GM20431 (cell line): Measurements from ENCODE around the gene CREB3L2.

ENCODE experiments used
- in situ Hi-C: fragments of 300-500 bp; cut with MseI, MboI; formaldehyde crosslinking; loops from one replicate; pipeline ENCODE4 v1.15.0; 2020; ENCODE audit warnings: low sequenced_read_pairs; ENCODE audit not compliant: unreplicated experiment

The CREB3L2 gene

DNA sequence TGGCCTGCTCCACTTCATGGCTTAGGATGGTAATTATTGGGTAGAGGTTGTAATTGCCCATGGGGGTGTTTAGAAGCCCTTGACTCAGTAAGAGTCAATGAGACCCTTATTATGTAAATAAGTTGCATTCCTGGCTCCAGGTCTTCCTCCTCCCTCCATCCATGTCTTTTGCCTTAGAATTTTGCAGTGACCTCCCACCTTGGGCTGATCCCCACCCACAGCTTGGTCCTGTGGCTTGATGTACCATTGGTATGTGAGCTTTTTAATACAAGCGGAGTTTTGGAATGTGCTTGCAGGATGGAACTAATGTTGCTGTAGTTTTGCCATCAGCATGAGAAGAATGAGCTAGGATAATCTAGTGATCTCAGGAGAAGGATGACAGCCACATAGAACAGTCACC, 81.9 kb downstream of the CREB3L2 start:
- in situ Hi-C loops, result no loop called here

DNA sequence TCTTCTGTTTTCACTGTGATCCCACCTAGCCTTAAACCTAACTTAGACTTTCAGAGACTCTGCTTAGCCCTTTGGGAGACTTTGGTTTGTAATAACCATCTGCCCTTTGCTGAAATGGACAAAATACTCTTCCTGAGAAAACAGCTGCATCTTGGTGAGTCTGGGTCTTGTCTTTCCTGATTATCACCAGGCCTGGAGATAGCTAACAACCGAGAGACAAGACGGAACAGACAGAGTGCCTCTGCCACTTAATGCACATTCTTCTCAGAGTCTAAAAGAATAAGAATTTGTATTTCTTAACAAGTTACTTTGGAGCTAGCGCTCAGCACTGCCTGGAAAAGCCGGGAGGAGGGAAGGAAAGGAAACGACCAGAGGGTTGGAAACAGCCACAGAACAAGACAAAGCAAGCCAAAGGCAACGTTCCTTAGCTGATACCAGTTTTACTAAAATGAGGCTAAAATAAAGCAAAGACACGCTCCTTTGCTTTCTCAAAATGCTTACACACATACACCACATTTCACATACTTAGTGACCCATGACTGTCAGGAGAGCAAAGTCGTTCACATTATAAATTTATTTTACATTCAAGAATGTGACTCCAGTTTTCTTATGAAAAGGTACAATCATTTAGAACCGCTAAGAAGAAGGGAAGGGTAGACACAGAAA, 84.8 kb downstream of the CREB3L2 start:
- in situ Hi-C loops, result no loop called here

DNA sequence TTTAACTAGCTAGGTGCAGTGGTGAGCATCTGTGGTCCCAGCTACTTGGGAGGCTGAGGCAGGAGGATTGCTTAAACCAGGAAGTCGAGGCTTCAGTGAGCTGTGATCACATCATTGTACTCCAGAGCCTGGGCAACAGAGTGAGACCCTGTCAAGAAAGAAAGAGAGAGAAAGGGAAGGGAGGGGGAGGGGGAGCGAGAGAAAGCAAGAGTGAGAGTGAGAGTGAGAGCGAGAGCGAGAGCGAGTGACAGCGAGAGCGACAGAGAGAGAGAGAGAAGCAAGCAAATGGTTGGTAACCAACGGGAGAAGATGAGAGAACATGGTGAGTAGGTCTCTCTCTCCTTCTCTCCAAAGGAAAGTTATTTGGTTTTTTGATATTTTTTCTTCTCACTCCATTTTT, 85.3 kb downstream of the CREB3L2 start:
- in situ Hi-C loops, result no loop called here

DNA sequence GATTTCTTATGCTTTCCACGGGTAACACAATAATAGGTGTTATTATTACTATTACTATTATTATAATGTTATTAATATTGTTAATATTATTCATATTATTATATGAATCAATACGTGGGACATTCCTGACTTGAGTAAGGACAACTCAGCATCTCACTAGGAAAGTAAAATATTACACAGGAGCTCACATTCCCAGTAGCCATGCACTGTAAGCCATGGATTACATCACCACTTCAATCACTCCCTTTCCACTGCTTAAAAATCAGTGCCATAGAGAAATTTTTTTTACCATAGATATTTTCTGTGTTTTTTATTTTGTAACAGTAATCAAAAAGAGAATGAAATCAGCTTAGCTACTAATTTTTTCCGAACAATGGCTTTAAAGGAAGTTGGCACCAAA, 86.6 kb downstream of the CREB3L2 start:
- in situ Hi-C loops, result no loop called here

DNA sequence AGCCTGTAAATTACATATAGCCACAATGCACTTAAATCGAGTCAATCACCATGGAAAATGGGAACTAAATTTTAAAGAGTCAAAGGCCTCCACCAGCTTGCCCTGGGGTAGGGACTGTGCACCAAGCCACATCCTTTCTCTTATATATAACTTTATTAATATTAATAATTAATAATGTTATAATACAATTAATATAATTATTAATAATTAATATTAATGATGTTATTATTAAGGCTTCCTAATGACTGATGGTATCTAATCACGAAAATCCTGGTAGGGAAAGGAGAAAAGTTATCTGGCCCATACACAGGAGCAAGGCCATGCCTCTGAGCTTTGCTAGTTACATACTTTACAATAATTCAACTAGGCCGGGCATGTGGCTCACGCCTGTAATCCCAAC, 87.9 kb downstream of the CREB3L2 start:
- in situ Hi-C loops, result no loop called here

DNA sequence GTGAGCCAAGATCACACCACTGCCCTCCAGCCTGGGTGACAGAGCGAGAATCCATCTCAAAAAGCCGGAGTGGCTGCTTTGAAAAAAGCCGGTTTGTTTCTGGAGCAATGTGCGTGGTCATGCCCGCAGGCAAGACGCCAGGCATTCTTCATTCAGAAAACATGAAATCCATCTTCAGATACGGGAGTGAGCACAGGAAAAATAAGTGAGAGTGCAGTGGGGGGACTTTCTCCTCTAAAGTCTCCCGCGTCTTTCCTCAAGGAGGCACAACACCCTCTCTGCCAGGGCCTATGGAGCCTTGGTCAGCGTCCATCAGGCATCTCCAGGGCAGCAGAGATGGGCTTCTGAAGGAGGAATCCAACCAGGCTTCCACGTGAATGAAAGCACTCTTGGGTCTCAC, 92.8 kb downstream of the CREB3L2 start:
- in situ Hi-C loops, result loop anchor here (5.0 kb wide), 1 partner anchor 98 kb away; no protein-coding TSS in a partner anchor

DNA sequence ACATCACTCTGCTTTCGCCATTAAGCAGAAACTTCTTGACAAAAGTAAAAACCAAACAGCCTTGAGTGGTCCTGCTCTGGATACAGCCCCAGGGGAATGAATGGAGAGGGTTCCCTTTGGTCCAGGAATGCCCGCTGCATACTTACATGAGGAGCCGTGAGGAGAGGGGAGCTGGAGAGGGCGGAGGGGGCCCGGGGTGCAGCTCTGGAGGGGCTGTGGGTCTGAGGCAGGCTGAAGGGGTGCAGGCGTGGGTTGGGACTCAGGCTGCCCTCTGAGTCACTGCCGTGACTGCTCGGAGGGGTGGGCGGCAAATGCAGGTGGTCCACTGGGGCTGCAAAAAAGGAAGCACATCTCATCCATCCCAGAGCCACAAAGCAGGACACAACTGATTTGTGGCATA, 93.8 kb downstream of the CREB3L2 start:
- in situ Hi-C loops, result loop anchor here (5.0 kb wide), 1 partner anchor 99 kb away; no protein-coding TSS in a partner anchor

DNA sequence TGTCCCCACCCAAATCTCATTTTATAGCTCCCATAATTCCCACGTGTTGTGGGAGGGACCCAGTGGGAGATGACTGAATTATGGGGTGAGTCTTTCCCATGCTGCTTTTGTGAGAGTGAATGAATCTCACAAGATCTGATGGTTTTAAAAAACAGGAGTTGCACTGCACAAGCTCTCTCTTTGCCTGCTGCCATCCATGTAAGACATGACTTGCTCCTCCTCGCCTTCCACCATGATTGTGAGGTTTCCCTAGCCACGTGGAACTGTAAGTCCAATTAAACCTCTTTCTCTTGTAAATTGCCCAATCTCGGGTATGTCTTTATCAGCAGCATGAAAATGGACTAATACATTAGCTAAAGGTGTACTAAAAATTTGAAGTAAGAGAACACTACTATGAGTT, 95.2 kb downstream of the CREB3L2 start:
- in situ Hi-C loops, result loop anchor here (5.0 kb wide), 1 partner anchor 101 kb away; no protein-coding TSS in a partner anchor

DNA sequence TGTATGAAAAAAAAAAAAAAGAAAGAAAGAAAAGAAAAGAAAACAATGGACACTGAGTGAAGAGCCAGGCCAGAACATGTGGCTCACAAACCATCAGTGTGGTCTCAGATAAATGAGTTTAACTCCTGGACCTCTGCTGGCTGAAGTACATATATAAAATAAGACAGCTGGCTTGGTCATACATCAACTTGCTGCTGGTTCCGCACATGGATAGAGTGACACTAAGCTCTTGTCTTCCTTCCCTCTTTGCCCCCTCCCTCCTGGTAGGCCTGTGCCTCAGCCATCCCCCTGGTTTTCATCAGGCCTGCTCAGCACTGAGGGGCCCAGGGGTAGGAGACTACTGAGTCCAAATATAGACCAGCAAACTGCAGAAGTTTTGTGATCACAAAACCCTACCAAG, 97.1 kb downstream of the CREB3L2 start:
- in situ Hi-C loops, result loop anchor here (5.0 kb wide), 1 partner anchor 102 kb away; no protein-coding TSS in a partner anchor

DNA sequence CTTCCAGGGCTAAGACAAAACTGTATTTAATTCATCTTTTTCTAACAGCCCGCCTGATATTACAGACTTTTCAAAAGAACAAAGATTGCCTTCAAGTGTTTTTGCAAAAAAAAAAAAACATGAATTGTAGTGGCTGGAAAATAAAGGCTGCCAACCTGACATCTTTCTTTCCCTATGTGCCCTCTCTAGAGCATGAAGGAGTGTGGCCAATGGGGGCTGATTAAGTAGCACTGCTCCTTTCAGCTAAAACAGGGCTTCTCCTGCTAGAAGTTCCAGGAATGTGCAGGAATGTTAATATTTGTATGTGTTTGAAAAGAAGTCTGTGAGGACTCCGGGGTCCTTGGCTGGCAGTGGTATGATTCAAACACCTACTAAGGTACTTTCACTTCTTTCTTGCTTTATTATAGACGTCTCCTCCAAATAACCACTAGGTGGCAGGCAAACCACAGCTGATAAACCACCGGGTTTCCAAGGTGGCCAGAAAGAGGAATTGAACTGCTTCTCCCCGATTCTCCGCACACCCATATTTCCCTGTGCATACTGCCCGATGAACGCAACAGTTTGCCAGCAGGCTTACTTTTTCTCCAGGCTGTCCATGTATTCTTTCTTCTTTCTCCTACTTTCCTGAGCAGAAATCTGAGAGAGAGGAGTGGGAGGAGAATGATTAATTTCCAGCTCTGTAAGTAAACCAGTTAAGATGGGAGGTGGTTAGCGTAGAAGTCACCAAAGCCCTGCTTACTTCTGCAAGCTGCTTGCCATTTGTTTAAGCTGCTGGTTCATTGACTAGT, 98.3 kb downstream of the CREB3L2 start:
- in situ Hi-C loops, result no loop called here

DNA sequence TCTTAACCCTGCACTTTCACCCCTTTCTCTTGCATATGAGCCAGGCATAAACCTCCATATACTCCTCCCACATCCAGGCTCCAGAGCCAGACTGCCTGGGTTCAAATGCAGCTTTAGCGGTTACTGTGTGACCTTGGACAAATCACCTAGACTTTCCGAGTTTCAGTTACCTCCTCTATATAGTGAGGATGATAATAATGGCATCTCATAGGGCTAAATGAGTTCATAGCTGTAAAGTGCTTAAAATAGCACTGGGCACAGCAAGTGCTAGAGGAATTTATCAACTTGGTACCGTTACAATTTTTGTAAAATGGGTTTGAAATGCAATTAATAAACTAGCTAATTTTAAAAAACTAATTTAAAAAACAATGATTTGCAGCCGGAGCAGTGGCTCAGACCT, 101.7 kb downstream of the CREB3L2 start:
- in situ Hi-C loops, result no loop called here

DNA sequence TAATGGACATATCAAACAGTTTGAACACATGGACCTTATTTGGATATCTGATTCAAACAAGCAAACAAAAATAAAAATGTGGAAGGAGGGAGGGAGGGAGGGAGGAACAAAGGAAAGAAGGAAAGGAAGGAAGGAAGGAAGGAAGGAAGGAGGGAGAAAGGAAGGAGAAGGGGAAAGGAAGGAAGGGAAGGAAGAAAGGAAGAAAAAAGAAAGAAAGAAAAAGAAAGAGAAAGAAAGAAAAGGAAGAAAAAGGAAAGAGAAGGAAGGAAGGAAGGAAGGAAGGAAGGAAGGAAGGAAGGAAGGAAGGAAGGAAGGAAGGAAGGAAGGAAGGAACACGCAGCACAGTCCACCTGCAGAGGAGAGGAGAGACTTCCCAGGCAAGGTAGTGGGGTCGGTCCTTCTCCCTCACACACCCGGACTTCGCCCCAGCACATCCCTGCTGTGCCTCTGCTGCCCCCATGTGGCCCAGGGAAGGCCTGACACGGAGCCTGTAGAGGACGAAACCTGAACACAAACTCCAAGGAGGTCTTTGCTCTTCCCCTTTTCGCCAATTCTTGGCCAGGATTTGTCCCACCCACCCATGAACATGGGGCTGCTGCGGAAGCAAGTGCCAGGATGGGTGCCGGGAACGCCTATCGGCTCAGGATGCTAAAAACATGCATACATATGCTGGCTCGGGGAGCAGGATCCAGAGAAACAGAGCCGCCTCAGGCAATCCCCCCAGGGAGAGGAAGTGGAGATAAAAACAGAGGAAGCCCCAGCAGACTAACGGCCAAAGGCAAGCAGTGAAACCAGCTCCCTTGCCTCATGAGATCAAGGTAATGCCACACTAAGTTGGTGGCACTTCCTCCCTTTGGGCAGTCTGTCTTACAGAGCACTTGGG, 102.8 kb downstream of the CREB3L2 start:
- in situ Hi-C loops, result loop anchor here (10.0 kb wide), 1 partner anchor 244 kb away; no protein-coding TSS in a partner anchor

DNA sequence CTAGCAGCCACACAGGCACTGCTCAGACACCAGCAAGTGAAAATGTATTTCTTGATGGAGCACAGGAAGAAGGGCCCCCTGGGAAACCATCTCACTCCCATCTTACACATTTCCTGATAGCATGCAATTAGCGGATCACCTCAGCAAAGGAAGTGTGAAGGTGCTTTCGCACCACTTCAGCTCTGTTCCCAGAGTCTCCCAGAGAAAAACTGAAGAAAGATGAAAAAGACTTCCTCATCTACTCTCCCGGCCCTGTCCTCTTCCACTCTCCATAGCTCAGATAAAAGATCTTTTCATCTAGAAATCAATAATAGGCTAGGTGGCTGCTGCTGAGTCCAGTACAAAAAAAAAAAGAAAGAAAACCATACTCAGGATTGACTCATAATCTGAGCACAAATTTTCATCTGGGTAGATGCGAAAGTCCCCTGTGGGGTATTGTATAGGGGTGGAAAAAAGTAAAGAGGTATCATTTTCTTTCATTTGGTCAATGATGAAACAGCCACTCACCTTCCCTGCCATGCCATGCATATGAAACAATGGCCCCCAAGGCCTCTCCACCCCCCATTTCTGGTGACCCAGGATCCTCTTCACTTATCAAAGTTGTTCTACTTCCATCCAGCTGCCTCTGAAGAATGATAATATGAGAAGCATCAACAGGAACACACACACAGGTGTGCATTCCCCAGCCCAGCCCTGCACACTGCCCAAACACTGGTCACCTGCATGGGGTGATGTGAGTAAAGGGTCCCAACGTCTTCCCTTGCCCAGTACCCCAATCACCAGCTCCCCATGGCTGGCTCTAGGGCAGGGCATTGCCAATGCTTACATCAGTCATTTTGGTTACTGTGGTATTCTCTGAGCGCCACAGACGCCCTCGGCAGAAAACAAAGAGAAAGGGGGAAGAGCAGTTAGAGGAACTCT, 106.3 kb downstream of the CREB3L2 start:
- in situ Hi-C loops, result loop anchor here (10.0 kb wide), 1 partner anchor 241 kb away; no protein-coding TSS in a partner anchor

DNA sequence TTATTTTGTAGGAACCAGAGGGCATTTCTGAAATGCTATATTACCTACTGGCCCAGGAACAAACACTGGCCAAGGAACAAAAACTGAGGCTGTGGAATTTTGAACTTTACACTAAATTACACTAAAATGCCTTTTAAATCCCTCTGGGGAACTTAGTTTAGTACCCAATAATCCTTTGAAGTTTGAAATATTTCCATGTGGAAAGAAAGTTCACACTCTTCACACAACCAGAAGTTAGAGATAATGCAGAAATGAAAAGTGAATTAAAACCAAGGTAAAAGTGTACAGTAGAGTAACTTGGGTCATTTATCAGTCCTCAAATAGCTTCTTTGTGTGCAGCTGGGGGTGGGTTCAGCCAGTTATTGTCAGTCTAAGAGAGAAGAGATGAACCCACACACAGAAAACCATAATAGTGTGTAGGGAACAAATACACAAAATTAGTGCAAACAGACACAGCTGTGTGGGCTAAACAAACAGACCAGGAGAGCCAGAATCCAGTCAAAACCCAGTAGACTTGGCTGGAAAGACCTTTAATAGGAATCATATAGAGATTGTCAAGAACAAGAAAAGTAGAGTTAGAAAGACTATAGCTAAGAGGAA, 108.6 kb downstream of the CREB3L2 start:
- in situ Hi-C loops, result loop anchor here (10.0 kb wide), 1 partner anchor 238 kb away; no protein-coding TSS in a partner anchor

DNA sequence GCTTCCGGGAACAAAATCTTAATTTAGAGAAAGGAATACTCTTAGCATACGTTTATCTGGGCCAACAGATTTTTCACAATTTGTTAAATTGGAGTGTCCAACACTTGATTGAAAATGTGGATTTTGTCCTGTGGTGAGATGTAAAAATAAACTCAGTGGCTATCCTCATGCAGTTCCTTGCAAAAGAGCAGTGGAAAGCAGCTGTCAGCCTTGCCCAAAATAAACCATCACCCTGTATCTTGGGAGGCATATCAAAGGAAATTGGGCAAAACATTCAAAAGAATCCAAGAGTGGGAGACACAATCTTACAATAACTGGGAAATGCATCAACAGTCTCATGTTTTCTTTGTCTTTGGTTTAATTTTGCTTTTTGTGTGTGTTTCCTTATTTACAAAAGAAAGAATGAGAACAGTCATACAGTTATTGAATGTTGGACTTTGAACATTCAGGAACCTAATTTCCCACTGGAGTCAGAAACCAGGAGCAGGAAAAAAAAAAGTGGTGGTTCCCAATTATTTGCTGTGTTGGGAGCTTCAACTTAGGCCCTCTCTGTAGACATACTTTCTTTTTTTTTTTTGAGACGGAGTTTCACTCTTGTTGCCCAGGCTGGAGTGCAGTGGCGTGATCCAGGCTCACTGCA, 110.8 kb downstream of the CREB3L2 start:
- in situ Hi-C loops, result loop anchor here (10.0 kb wide), 1 partner anchor 236 kb away; no protein-coding TSS in a partner anchor

DNA sequence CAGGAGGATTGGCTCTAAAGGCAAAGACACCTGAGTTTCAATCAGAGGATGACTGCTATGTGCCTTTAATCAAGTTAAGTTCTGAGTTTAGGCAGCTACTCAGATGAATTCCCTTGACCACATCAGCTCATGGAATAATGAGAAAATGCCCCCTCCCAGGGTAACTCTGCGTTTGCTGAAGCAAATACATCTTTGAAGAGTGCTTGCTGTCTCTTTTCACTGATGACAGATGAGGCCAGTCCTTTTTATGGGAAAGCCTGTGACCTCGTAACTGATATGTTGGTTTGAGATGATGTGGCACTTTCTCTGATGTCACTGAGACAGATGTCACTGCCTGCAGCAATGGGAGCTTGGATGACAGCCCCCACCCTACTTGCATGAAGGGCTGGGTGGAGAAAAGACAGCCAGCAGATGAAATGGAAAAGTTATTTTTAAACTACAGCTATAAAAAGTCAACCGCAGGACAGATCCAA, 111.4 kb downstream of the CREB3L2 start:
- in situ Hi-C loops, result loop anchor here (10.0 kb wide), 1 partner anchor 236 kb away; no protein-coding TSS in a partner anchor

DNA sequence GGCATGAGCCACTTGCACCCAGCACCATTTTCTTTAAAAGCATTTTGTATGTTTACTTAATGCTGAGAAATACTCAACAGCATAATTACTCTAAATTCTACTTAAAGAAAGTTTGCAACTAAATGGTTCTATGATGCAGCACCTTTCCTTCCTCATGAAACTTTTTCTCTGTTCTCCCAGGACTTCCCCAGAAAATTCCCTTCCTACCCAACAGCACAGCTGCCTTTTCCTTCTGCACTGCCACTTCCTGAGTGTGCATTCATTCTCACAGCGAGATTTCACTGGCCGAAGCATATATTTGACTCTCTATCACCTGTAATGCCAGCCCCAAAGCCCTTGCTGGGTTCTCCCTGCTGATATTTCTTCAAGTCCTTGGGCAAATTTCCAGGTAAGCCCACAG, 113.6 kb downstream of the CREB3L2 start:
- in situ Hi-C loops, result no loop called here

DNA sequence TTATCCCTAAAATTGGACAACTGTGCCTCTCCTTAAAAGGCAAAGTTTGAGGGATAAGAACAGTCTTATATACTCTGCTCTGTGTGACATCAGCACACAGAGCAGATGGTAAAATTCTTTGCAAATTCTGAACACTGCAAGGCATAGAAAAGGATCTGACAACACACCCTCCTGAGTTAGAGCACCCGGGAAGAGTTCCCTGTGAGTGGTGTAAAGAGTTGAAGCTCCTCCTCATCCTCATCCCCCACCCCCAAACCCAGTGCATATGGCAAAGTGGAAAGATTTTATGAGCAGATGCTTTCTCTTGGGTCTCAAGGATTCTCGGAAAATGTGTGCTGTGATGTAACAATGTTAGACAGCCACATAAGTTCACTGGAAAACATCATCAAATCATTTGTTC, 115.1 kb downstream of the CREB3L2 start:
- in situ Hi-C loops, result no loop called here
